Mesodermal cell (in vitro differentiated cells): ENCODE measurements around the gene CCDC154.
A peak's percentile ranks its signal among the peaks of the same experiment; 100 is the strongest.

Experiments used
- H3K27ac ChIP-seq: 2 replicates; pipeline ENCODE4 v1.7.0; 2013; ENCODE audit warnings: mild to moderate bottlenecking, low read depth, low read length, moderate library complexity; ENCODE audit not compliant: severe bottlenecking
- H3K36me3 ChIP-seq: 2 replicates; pipeline ENCODE4 v1.7.1; 2013; ENCODE audit warnings: mild to moderate bottlenecking, low read length, moderate library complexity; ENCODE audit not compliant: control insufficient read depth, insufficient read depth
- H3K4me1 ChIP-seq: one replicate; pipeline ENCODE4 v1.7.1; 2013; ENCODE audit warnings: mild to moderate bottlenecking, low read length; ENCODE audit not compliant: insufficient read depth, control insufficient read depth, poor library complexity, severe bottlenecking
- H3K4me3 ChIP-seq: 2 replicates; pipeline ENCODE4 v1.7.0; 2013; ENCODE audit warnings: low read length, control low read depth, mild to moderate bottlenecking; ENCODE audit not compliant: insufficient read depth, poor library complexity, severe bottlenecking; ENCODE audit errors: extremely low read depth
- H3K9me3 ChIP-seq: 2 replicates; pipeline ENCODE4 v1.7.1; 2013; ENCODE audit warnings: mild to moderate bottlenecking, low read length, moderate library complexity; ENCODE audit not compliant: control insufficient read depth
- WGBS, 2 experiments: methylation state at CpG; one replicate each; pipeline ENCODE4 v1.1.5; 2013; ENCODE audit warnings: missing lambda C conversion rate in 2 of 2; ENCODE audit not compliant: insufficient coverage in 2 of 2; 5-methylcytosine and 5-hydroxymethylcytosine counted together

CCDC154 gene

GRCh38 chr16:1413684-1414531, 30.4 kb downstream of the CCDC154 start:
- peak overlapping the region; percentile 79 for H3K4me3 ChIP-seq
- no peak overlapping the region for H3K27ac ChIP-seq
- 8 to 11% methylated on average over 57 to 63 of the region's 85 CpGs for WGBS, 2 experiments
- peaks cover 31% of the 10 kb centered on the region for H3K36me3 ChIP-seq
- no peaks in the 10 kb centered on the region for H3K4me1 ChIP-seq
- H3K9me3 ChIP-seq: no peaks in the 10 kb centered on the region

- WGBS, 2 experiments: no CpG with 5 or more reads among the region's 2 CpGs
- Histone ChIP-seq H3K4me1 (peaks cover 4% of the 10 kb centered on the region), H3K4me3 (no peak overlapping the region)
Measured at GRCh38 chr16:1412847-1413246, 31.5 kb downstream of the CCDC154 start.

GRCh38 chr16:1408171-1408837, 36.1 kb downstream of the CCDC154 start:
- Histone ChIP-seq H3K4me3 (peak overlapping the region; percentile 53), H3K4me1 (peaks cover 4% of the 10 kb centered on the region), H3K9me3 (no peaks in the 10 kb centered on the region), H3K36me3 (peaks cover 18% of the 10 kb centered on the region), H3K27ac (peak overlapping the region; percentile 59)
- 1 to 3% methylated on average over 29 to 31 of the region's 42 CpGs for WGBS, 2 experiments

More at GRCh38 chr16:1412847-1413246, 31.5 kb downstream of the CCDC154 start:
- Histone ChIP-seq H3K9me3 (no peaks in the 10 kb centered on the region), H3K36me3 (peaks cover 20% of the 10 kb centered on the region), H3K27ac (no peak overlapping the region)

- peaks cover 4% of the 10 kb centered on the region for H3K4me1 ChIP-seq
- peaks cover 16% of the 10 kb centered on the region for H3K36me3 ChIP-seq
- no peak overlapping the region for H3K27ac ChIP-seq
- no peaks in the 10 kb centered on the region for H3K9me3 ChIP-seq
- WGBS, 2 experiments: 65 to 70% methylated on average over 10 to 11 of the region's 11 CpGs
- peak overlapping the region; percentile 53 for H3K4me3 ChIP-seq
Measured at GRCh38 chr16:1407753-1408152, 36.6 kb downstream of the CCDC154 start.

GRCh38 chr16:1403733-1404132, 40.6 kb downstream of the CCDC154 start:
- H3K36me3 ChIP-seq: peaks cover 18% of the 10 kb centered on the region
- WGBS, 2 experiments: 88 to 96% methylated on average over 13 to 14 of the region's 14 CpGs
- no peaks in the 10 kb centered on the region for H3K9me3 ChIP-seq
- H3K4me3 ChIP-seq: no peak overlapping the region
- peaks cover 4% of the 10 kb centered on the region for H3K4me1 ChIP-seq
- no peak overlapping the region for H3K27ac ChIP-seq

- Histone ChIP-seq H3K36me3 (peaks cover 18% of the 10 kb centered on the region), H3K27ac (no peak overlapping the region), H3K4me3 (no peak overlapping the region), H3K4me1 (no peaks in the 10 kb centered on the region), H3K9me3 (no peaks in the 10 kb centered on the region)
- WGBS, 2 experiments: 95 to 97% methylated on average over 17 to 22 of the region's 22 CpGs
Measured at GRCh38 chr16:1403036-1403435, 41.3 kb downstream of the CCDC154 start.

- peaks cover 18% of the 10 kb centered on the region for H3K36me3 ChIP-seq
- no peaks in the 10 kb centered on the region for H3K4me1 ChIP-seq
- no peaks in the 10 kb centered on the region for H3K9me3 ChIP-seq
- 87 to 96% methylated on average over 13 of the region's 13 CpGs for WGBS, 2 experiments
- no peak overlapping the region for H3K27ac ChIP-seq
- no peak overlapping the region for H3K4me3 ChIP-seq
Measured at GRCh38 chr16:1401758-1402154, 42.6 kb downstream of the CCDC154 start.

GRCh38 chr16:1401061-1401757, 43.1 kb downstream of the CCDC154 start:
- H3K4me1 ChIP-seq: no peaks in the 10 kb centered on the region
- H3K4me3 ChIP-seq: no peak overlapping the region
- H3K27ac ChIP-seq: no peak overlapping the region
- no peaks in the 10 kb centered on the region for H3K9me3 ChIP-seq
- WGBS, 2 experiments: 94 to 96% methylated on average over 27 to 28 of the region's 29 CpGs
- peaks cover 18% of the 10 kb centered on the region for H3K36me3 ChIP-seq

GRCh38 chr16:1398826-1399581, 45.4 kb downstream of the CCDC154 start:
- H3K4me3 ChIP-seq: no peak overlapping the region
- H3K36me3 ChIP-seq: peaks cover 19% of the 10 kb centered on the region
- no peaks in the 10 kb centered on the region for H3K9me3 ChIP-seq
- H3K27ac ChIP-seq: no peak overlapping the region
- WGBS, 2 experiments: 97% methylated on average over 35 to 37 of the region's 38 CpGs
- no peaks in the 10 kb centered on the region for H3K4me1 ChIP-seq

GRCh38 chr16:1398351-1398750, 46.0 kb downstream of the CCDC154 start:
- 97 to 99% methylated on average over 5 to 9 of the region's 9 CpGs for WGBS, 2 experiments
- no peak overlapping the region for H3K4me3 ChIP-seq

More at GRCh38 chr16:1398351-1398750, 46.0 kb downstream of the CCDC154 start:
- Histone ChIP-seq H3K36me3 (peaks cover 24% of the 10 kb centered on the region), H3K27ac (no peak overlapping the region), H3K9me3 (no peaks in the 10 kb centered on the region), H3K4me1 (no peaks in the 10 kb centered on the region)
